Mucosa of descending colon (tissue), 3 donors: ENCODE results near the gene SIAH1. TPM values are rescaled to one million over a fixed set of nuclear protein-coding genes. Genes with fewer than 3 reads are reported as not detected.
"Not testable (repeated sequence)": the region's sequence is repeated elsewhere in the genome, so short reads cannot be mapped to it uniquely, and the experiment has no call there.

Experiments used
- ATAC-seq: fragments of 200-7000 bp; cut with Tn5 transposase; one replicate; pipeline ENCODE4 v1.9.1; 2020; ENCODE audit warnings: mild to moderate bottlenecking, moderate library complexity
- DNase-seq, 3 donors: peaks; one replicate each; pipeline ENCODE4 v3.0.0-alpha.2; 2020
- H3K36me3 ChIP-seq: fragments of 200-600 bp; one replicate; pipeline ENCODE4 v1.8.0; 2021; ENCODE audit warnings: low read depth, mild to moderate bottlenecking
- H3K4me1 ChIP-seq: fragments of 200-600 bp; one replicate; pipeline ENCODE4 v1.8.0; 2021; ENCODE audit warnings: low read depth, mild to moderate bottlenecking
- H3K4me3 ChIP-seq: fragments of 200-600 bp; one replicate; pipeline ENCODE4 v1.8.0; 2021; ENCODE audit warnings: mild to moderate bottlenecking
- H3K9me3 ChIP-seq: fragments of 200-600 bp; one replicate; pipeline ENCODE4 v1.8.0; 2021; ENCODE audit warnings: mild to moderate bottlenecking
- CTCF ChIP-seq: fragments of 200-600 bp; IDR thresholded peaks from one replicate; pipeline ENCODE4 v1.8.0; 2022; ENCODE audit warnings: antibody characterized with exemption, mild to moderate bottlenecking
- intact Hi-C, 2 donors: fragments of 100-400 bp; cut with DNase I in 1 of 2; cut with micrococcal nuclease in 1 of 2; formaldehyde crosslinking; loops; one replicate each; pipeline versions ENCODE4 v1.11.0 to v1.11.1; 2022; cut with DNase I, micrococcal nuclease
- total RNA-seq, 3 donors: library from RNA; stranded (reverse); fragmentation: NEBNext Ultra II Directional in 2 of 3; extraction: Animal tissue kit (Norgen Biotek cat#: 25700) in 2 of 3; gene quantifications; one replicate each; pipeline versions ENCODE4 v1.2.1 to v1.2.4, GENCODE V29; 2021 to 2023
- donor health status: DM: no; HTN: no; CAD: no; lungs with moderate emphysema.
- donor health status: DM: no; HTN: no; CAD: no.
- donor health status: DM: no; HTN: yes; CAD: no.

SIAH1 gene
- total RNA-seq, 3 donors from 2014 or later: 26.8 to 36.2 (median 27.1) TPM

- no peaks in the 10 kb centered on the region for H3K9me3 ChIP-seq
- no peak overlapping the region for H3K4me3 ChIP-seq
- ATAC-seq: peak; percentile 60
- intact Hi-C loops: no loop called here
- no peaks in the 10 kb centered on the region for H3K4me1 ChIP-seq
- H3K36me3 ChIP-seq: no peaks in the 10 kb centered on the region
- no peak for DNase-seq
- TF ChIP-seq CTCF: no peak
Observed at GRCh38 chr16:48420437-48420836, 35.2 kb upstream of the SIAH1 start.

GRCh38 chr16:48416617-48417016 lies 31.4 kb upstream of the SIAH1 start:
- ATAC-seq, DNase-seq, H3K4me1 ChIP-seq, H3K4me3 ChIP-seq, H3K36me3 ChIP-seq, intact Hi-C loops, H3K9me3 ChIP-seq: not testable (repeated sequence)

GRCh38 chr16:48413272-48413671 lies 28.1 kb upstream of the SIAH1 start:
- no peak for DNase-seq
- intact Hi-C loops: no loop called here
- no peak for TF ChIP-seq CTCF
- no peaks in the 10 kb centered on the region for H3K9me3 ChIP-seq
- H3K4me1 ChIP-seq: peaks cover 11% of the 10 kb centered on the region
- no peak overlapping the region for H3K4me3 ChIP-seq
- ATAC-seq: no peak
- H3K36me3 ChIP-seq: no peaks in the 10 kb centered on the region

GRCh38 chr16:48409839-48410632 lies 24.8 kb upstream of the SIAH1 start:
- no peaks in the 10 kb centered on the region for H3K36me3 ChIP-seq
- ATAC-seq: peak; percentile 90
- no peak overlapping the region for H3K4me3 ChIP-seq
- no peaks in the 10 kb centered on the region for H3K9me3 ChIP-seq
- intact Hi-C loops: no loop called here
- peaks cover 20% of the 10 kb centered on the region for H3K4me1 ChIP-seq
- DNase-seq: peak; percentile 61 to 74 (median 68)
- no peak for TF ChIP-seq CTCF

- no peaks in the 10 kb centered on the region for H3K36me3 ChIP-seq
- H3K4me1 ChIP-seq: peaks cover 20% of the 10 kb centered on the region
- TF ChIP-seq CTCF: no peak
- no peak overlapping the region for H3K4me3 ChIP-seq
- ATAC-seq: no peak
- peak in 2 of 3 donors; percentile 49 to 64 for DNase-seq
- intact Hi-C loops: no loop called here
- no peaks in the 10 kb centered on the region for H3K9me3 ChIP-seq
Observed at GRCh38 chr16:48408688-48409087, 23.5 kb upstream of the SIAH1 start.

GRCh38 chr16:48405907-48406306 lies 20.7 kb upstream of the SIAH1 start:
- intact Hi-C loops: no loop called here
- Histone ChIP-seq H3K36me3 (no peaks in the 10 kb centered on the region), H3K4me1 (peaks cover 14% of the 10 kb centered on the region), H3K9me3 (no peaks in the 10 kb centered on the region), H3K4me3 (no peak overlapping the region)
- TF ChIP-seq CTCF: no peak
- ATAC-seq: peak; percentile 77
- DNase-seq: peak in 1 of 3 donors; percentile 61
